ENCODE results near the gene CACTIN.

The CACTIN gene

GRCh38 chr19:3672575-3672948, 46.0 kb upstream of the CACTIN start:
- H3K9ac ChIP-seq: no peak overlapping the region
- no peaks in the 10 kb centered on the region for H4K20me1 ChIP-seq (ENCODE audit: insufficient read depth)
- H3K4me1 ChIP-seq (ENCODE audit: low read depth, poor library complexity, severe bottlenecking): no peaks in the 10 kb centered on the region
- H2AFZ ChIP-seq (ENCODE audit: low read depth): no peak overlapping the region
- no peak overlapping the region for H3K4me2 ChIP-seq
- TF ChIP-seq CTCF (conservative IDR thresholded peaks at IDR 0.05; ENCODE audit: low read depth, low read length): no peak
- H3K27ac ChIP-seq: no peak overlapping the region
- no peaks in the 10 kb centered on the region for H3K79me2 ChIP-seq (ENCODE audit: insufficient read depth, low read depth)
- H3K4me3 ChIP-seq (IDR thresholded peaks at IDR 0.05; ENCODE audit: insufficient read depth, low read depth, low read length): no peak overlapping the region
- no peaks in the 10 kb centered on the region for H3K27me3 ChIP-seq (ENCODE audit: insufficient read depth, low read depth)
- H3K36me3 ChIP-seq (ENCODE audit: insufficient read depth): no peaks in the 10 kb centered on the region

GRCh38 chr19:3671680-3672574, 45.3 kb upstream of the CACTIN start:
- H3K4me1 ChIP-seq (ENCODE audit: low read depth, poor library complexity, severe bottlenecking): no peaks in the 10 kb centered on the region
- no peaks in the 10 kb centered on the region for H3K79me2 ChIP-seq (ENCODE audit: insufficient read depth, low read depth)
- no peak for TF ChIP-seq CTCF (conservative IDR thresholded peaks at IDR 0.05; ENCODE audit: low read depth, low read length)
- H2AFZ ChIP-seq (ENCODE audit: low read depth): no peak overlapping the region
- no peaks in the 10 kb centered on the region for H3K36me3 ChIP-seq (ENCODE audit: insufficient read depth)
- no peak overlapping the region for H3K27ac ChIP-seq
- H3K27me3 ChIP-seq (ENCODE audit: insufficient read depth, low read depth): no peaks in the 10 kb centered on the region
- H4K20me1 ChIP-seq (ENCODE audit: insufficient read depth): no peaks in the 10 kb centered on the region
- H3K9ac ChIP-seq: no peak overlapping the region
- no peak overlapping the region for H3K4me2 ChIP-seq
- no peak overlapping the region for H3K4me3 ChIP-seq (IDR thresholded peaks at IDR 0.05; ENCODE audit: insufficient read depth, low read depth, low read length)

GRCh38 chr19:3670796-3671679, 44.4 kb upstream of the CACTIN start:
- Histone ChIP-seq H3K4me1 (ENCODE audit: low read depth, poor library complexity, severe bottlenecking) (no peaks in the 10 kb centered on the region), H3K79me2 (ENCODE audit: insufficient read depth, low read depth) (no peaks in the 10 kb centered on the region), H3K4me3 (IDR thresholded peaks at IDR 0.05; ENCODE audit: insufficient read depth, low read depth, low read length) (no peak overlapping the region), H4K20me1 (ENCODE audit: insufficient read depth) (no peaks in the 10 kb centered on the region), H3K4me2 (no peak overlapping the region), H3K27ac (no peak overlapping the region), H3K9ac (no peak overlapping the region), H3K27me3 (ENCODE audit: insufficient read depth, low read depth) (no peaks in the 10 kb centered on the region), H2AFZ (ENCODE audit: low read depth) (no peak overlapping the region), H3K36me3 (ENCODE audit: insufficient read depth) (no peaks in the 10 kb centered on the region)
- no peak for TF ChIP-seq CTCF (conservative IDR thresholded peaks at IDR 0.05; ENCODE audit: low read depth, low read length)

- Histone ChIP-seq H3K4me3 (IDR thresholded peaks at IDR 0.05; ENCODE audit: insufficient read depth, low read depth, low read length) (no peak overlapping the region), H3K27ac (no peak overlapping the region), H3K27me3 (ENCODE audit: insufficient read depth, low read depth) (no peaks in the 10 kb centered on the region), H3K4me1 (ENCODE audit: low read depth, poor library complexity, severe bottlenecking) (peaks cover 6% of the 10 kb centered on the region), H3K36me3 (ENCODE audit: insufficient read depth) (no peaks in the 10 kb centered on the region), H2AFZ (ENCODE audit: low read depth) (no peak overlapping the region), H3K4me2 (no peak overlapping the region), H3K79me2 (ENCODE audit: insufficient read depth, low read depth) (no peaks in the 10 kb centered on the region), H3K9ac (no peak overlapping the region), H4K20me1 (ENCODE audit: insufficient read depth) (no peaks in the 10 kb centered on the region)
- TF ChIP-seq CTCF (conservative IDR thresholded peaks at IDR 0.05; ENCODE audit: low read depth, low read length): no peak
These were observed 43.6 kb upstream of the CACTIN start for GRCh38 chr19:3669947-3670795.
